CD4-positive, alpha-beta T cell treated with Interleukin-17A for 4 hours (primary cell): ENCODE results near the gene CFLAR.
A peak's percentile ranks its signal among the peaks of the same experiment; 100 is the strongest.

ENCODE experiments used
- DNase-seq: peaks from one replicate; pipeline ENCODE4 v3.0.0-alpha.2; 2020; ENCODE audit warnings: mixed read lengths

Gene CFLAR

DNA sequence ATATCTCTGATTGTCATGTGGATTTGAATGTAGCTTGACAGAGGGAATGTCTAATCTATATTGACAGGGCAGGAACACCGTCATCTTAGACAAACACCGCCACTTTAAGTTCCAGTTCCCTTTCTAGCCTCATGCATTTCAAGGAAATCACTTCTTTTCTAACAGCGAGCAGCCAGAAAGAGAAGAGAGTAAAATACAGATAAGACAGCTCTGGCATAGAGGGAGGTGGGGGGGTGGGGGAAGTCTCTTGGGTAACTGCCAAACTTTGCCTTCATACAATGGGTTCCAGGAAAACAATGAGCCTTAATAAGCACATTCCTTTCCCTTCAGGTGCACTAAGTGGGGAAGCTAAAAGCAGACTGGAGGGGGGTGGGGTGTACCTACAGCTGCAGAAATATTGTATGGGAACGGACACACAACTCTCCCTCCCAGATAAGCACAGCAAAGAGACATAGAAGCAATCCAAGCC lies 104.2 kb downstream of the CFLAR start:
- peak; percentile 42 for DNase-seq

- no peak for DNase-seq
Observed at GRCh38 chr2:201223089-201224073, 107.4 kb downstream of the CFLAR start.
